H1 (cell line): ENCODE data around the gene NOP9. TPM values are rescaled to one million over a fixed set of nuclear protein-coding genes. Genes with fewer than 3 reads are reported as not detected.

ENCODE experiments used
- CTCF ChIA-PET: fragments of 300-600 bp; sonication (Branson Sonifier 250); formaldehyde crosslinking; loops from one replicate; lab custom pipeline; 2021; ENCODE audit not compliant: partially characterized antibody; lab: Charles Lee
- POLR2A ChIA-PET: fragments of 300-600 bp; sonication (Branson Sonifier 250); formaldehyde crosslinking; loops from one replicate; lab custom pipeline; 2021; ENCODE audit warnings: inconsistent platforms; ENCODE audit not compliant: partially characterized antibody; lab: Charles Lee
- DNase-seq, 2 experiments: peaks; one replicate each; pipeline versions ENCODE4 v3.0.0 to v3.0.0-alpha.2; 2010 to 2022; ENCODE audit warnings: low spot score in 2 of 2, low read depth in 1 of 2, mixed read lengths in 1 of 2
- FAIRE-seq: peaks from 2 replicates; lab custom pipeline; 2011; peaks lifted over from hg19 to GRCh38; lab: Jason Lieb, UNC
- H2AFZ ChIP-seq: 2 replicates; pipeline ENCODE4 v1.8.1; 2012; ENCODE audit warnings: low read length, inconsistent platforms
- H2AK5ac ChIP-seq: 2 replicates; pipeline ENCODE4 v1.6.1; 2013; ENCODE audit warnings: low read depth, low read length
- H2BK120ac ChIP-seq: replicated peaks from 2 replicates; pipeline ENCODE3; 2013; ENCODE audit warnings: low read depth, low read length, inconsistent platforms
- H2BK12ac ChIP-seq: 2 replicates; pipeline ENCODE4 v1.6.1; 2013; ENCODE audit warnings: low read depth, low read length
- H2BK15ac ChIP-seq: 2 replicates; pipeline ENCODE4 v1.6.1; 2013; ENCODE audit warnings: low read length
- H2BK20ac ChIP-seq: 2 replicates; pipeline ENCODE4 v1.6.1; 2013; ENCODE audit warnings: low read length
- H2BK5ac ChIP-seq: 2 replicates; pipeline ENCODE4 v1.6.1; 2013; ENCODE audit warnings: low read depth, low read length
- H3K14ac ChIP-seq: 2 replicates; pipeline ENCODE4 v1.6.1; 2013; ENCODE audit warnings: inconsistent platforms; ENCODE audit not compliant: insufficient read length
- H3K18ac ChIP-seq: 2 replicates; pipeline ENCODE4 v1.6.1; 2013; ENCODE audit warnings: low read length; ENCODE audit errors: extremely low read depth
- H3K23ac ChIP-seq: 2 replicates; pipeline ENCODE4 v1.6.1; 2013; ENCODE audit warnings: inconsistent platforms; ENCODE audit not compliant: insufficient read length
- H3K23me2 ChIP-seq: 2 replicates; pipeline ENCODE4 v1.6.1; 2013; ENCODE audit warnings: low read depth, low read length
- H3K27ac ChIP-seq: 2 replicates; pipeline ENCODE4 v1.6.1; 2011; ENCODE audit warnings: low read depth, low read length, inconsistent platforms
- H3K27me3 ChIP-seq, 4 experiments: replicated peaks in 1 of 4; 1 replicate in 1 of 4; 2 replicates in 3 of 4; pipeline versions ENCODE4 v1.6.1 to v1.8.1; 2011 to 2013; ENCODE audit warnings: low read length in 3 of 4, mild to moderate bottlenecking in 3 of 4, inconsistent platforms in 2 of 4, mixed read lengths in 2 of 4, moderate library complexity in 1 of 4; ENCODE audit not compliant: control insufficient read depth in 3 of 4, insufficient read depth in 3 of 4; ENCODE audit errors: extremely low read depth in 1 of 4
- H3K36me3 ChIP-seq, 4 experiments: 2 replicates each; pipeline versions ENCODE4 v1.6.1 to v1.8.1; 2011 to 2013; ENCODE audit warnings: mild to moderate bottlenecking in 4 of 4, low read length in 3 of 4, moderate library complexity in 2 of 4, control low read depth in 1 of 4, inconsistent platforms in 1 of 4; ENCODE audit not compliant: insufficient read depth in 4 of 4, control insufficient read depth in 2 of 4
- H3K4ac ChIP-seq: replicated peaks from 2 replicates; pipeline ENCODE3; 2013; ENCODE audit warnings: low read length, low read depth, mixed read lengths, inconsistent platforms; ENCODE audit not compliant: insufficient read length
- H3K4me1 ChIP-seq, 4 experiments: replicated peaks in 1 of 4; 1 replicate in 1 of 4; 2 replicates in 3 of 4; pipeline versions ENCODE4 v1.6.1 to v1.8.1; 2011 to 2013; ENCODE audit warnings: low read length in 3 of 4, inconsistent platforms in 2 of 4, mixed read lengths in 1 of 4; ENCODE audit not compliant: insufficient read depth in 4 of 4, control insufficient read depth in 3 of 4
- H3K4me2 ChIP-seq, 2 experiments: 2 replicates each; pipeline versions ENCODE4 v1.6.1 to v1.8.1; 2011 to 2013; ENCODE audit warnings: low read depth in 2 of 2, low read length in 2 of 2, control low read depth in 1 of 2, inconsistent platforms in 1 of 2, mild to moderate bottlenecking in 1 of 2; ENCODE audit not compliant: insufficient read depth in 1 of 2
- H3K4me3 ChIP-seq, 4 experiments: fragments of 200-600, 300-600 bp in 1 of 4; sonication (generic), shearing (Covaris generic), sonication (Bioruptor Twin) in 1 of 4; 2 replicates each; pipeline versions ENCODE4 v1.5.1 to v1.8.1; 2011 to 2016; ENCODE audit warnings: low read length in 4 of 4, low read depth in 3 of 4, control low read depth in 2 of 4, inconsistent platforms in 2 of 4, mild to moderate bottlenecking in 2 of 4, mixed read lengths in 1 of 4, moderate library complexity in 1 of 4; ENCODE audit not compliant: insufficient read depth in 2 of 4; ENCODE audit errors: extremely low read depth in 1 of 4
- H3K56ac ChIP-seq: replicated peaks from 2 replicates; pipeline ENCODE3; 2013; ENCODE audit warnings: low read depth, mild to moderate bottlenecking, mixed read lengths, low read length, inconsistent platforms; ENCODE audit not compliant: insufficient read length
- H3K79me1 ChIP-seq: 2 replicates; pipeline ENCODE4 v1.6.1; 2013; ENCODE audit warnings: low read depth, low read length, control low read depth
- H3K79me2 ChIP-seq, 2 experiments: 2 replicates each; pipeline versions ENCODE4 v1.6.1 to v1.8.1; 2012 to 2013; ENCODE audit warnings: low read length in 2 of 2, mild to moderate bottlenecking in 2 of 2, inconsistent platforms in 1 of 2; ENCODE audit not compliant: insufficient read depth in 2 of 2, control insufficient read depth in 1 of 2
- H3K9ac ChIP-seq, 4 experiments: replicated peaks in 1 of 4; 1 replicate in 1 of 4; 2 replicates in 3 of 4; pipeline versions ENCODE4 v1.6.1 to v1.8.1; 2011 to 2013; ENCODE audit warnings: low read depth in 3 of 4, low read length in 3 of 4, control low read depth in 2 of 4, mild to moderate bottlenecking in 2 of 4, moderate library complexity in 2 of 4, inconsistent platforms in 1 of 4; ENCODE audit errors: extremely low read depth in 1 of 4
- H3K9me3 ChIP-seq, 2 experiments: 2 replicates each; pipeline versions ENCODE4 v1.6.1 to v1.8.1; 2012 to 2013; ENCODE audit warnings: mild to moderate bottlenecking in 2 of 2, moderate library complexity in 2 of 2, control low read depth in 1 of 2, inconsistent platforms in 1 of 2, low read depth in 1 of 2, low read length in 1 of 2, mixed read lengths in 1 of 2; ENCODE audit not compliant: insufficient read depth in 2 of 2
- H4K20me1 ChIP-seq, 2 experiments: replicated peaks in 1 of 2; 2 replicates each; pipeline versions ENCODE3 to v1.8.1; 2011 to 2013; ENCODE audit warnings: inconsistent platforms in 2 of 2, low read length in 2 of 2, mild to moderate bottlenecking in 1 of 2; ENCODE audit not compliant: insufficient read depth in 2 of 2, control insufficient read depth in 1 of 2
- H4K5ac ChIP-seq: 2 replicates; pipeline ENCODE4 v1.6.1; 2013; ENCODE audit warnings: low read length, low read depth, mixed read lengths, inconsistent platforms; ENCODE audit not compliant: insufficient read length
- H4K8ac ChIP-seq: 2 replicates; pipeline ENCODE4 v1.8.0; 2013; ENCODE audit warnings: mild to moderate bottlenecking, moderate library complexity, low read length, inconsistent platforms; ENCODE audit not compliant: insufficient read depth; ENCODE audit errors: extremely low read depth
- H4K91ac ChIP-seq: replicated peaks from 2 replicates; pipeline ENCODE3; 2013; ENCODE audit warnings: low read length, mixed read lengths, inconsistent platforms; ENCODE audit not compliant: insufficient read length
- MAFK ChIP-seq: IDR thresholded peaks from 2 replicates; pipeline ENCODE4 v1.6.1; 2012; ENCODE audit warnings: low read depth, mild to moderate bottlenecking, improper control_type of control experiment, low read length
- SP1 ChIP-seq: IDR thresholded peaks from 2 replicates; pipeline ENCODE4 v1.6.1; 2011; ENCODE audit warnings: low read depth, low read length
- TEAD4 ChIP-seq: IDR thresholded peaks from 2 replicates; pipeline ENCODE4 v1.6.1; 2012; ENCODE audit warnings: low read depth, low read length, inconsistent platforms, mixed read lengths
- WGBS, 2 experiments: shearing (Covaris generic) in 1 of 2; methylation state at CpG; one replicate each; pipeline versions ENCODE4 v1.1.6 to v1.1.7; 2013 to 2015; ENCODE audit warnings: low lambda C conversion rate in 2 of 2, mixed read lengths in 2 of 2, inconsistent platforms in 1 of 2, low coverage in 1 of 2, missing lambda C conversion rate in 1 of 2; ENCODE audit not compliant: insufficient replicate concordance in 2 of 2, insufficient coverage in 1 of 2, insufficient read length in 1 of 2; ENCODE audit errors: extremely low coverage in 1 of 2, missing lambda C conversion rate in 1 of 2; 5-methylcytosine and 5-hydroxymethylcytosine counted together
- polyA plus RNA-seq, 7 experiments: library from polyadenylated mRNA; depleted of rRNA in 3 of 7; stranded (reverse) in 5 of 7; unstranded in 2 of 7; fragments of >200 nt in 5 of 7; fragments of 200-250 nt in 2 of 7; gene quantifications; 1 replicate in 5 of 7; 2 replicates in 1 of 7; 4 replicates in 1 of 7; pipeline versions ENCODE4 v1.2.1 to v1.2.3, GENCODE V29; 2011 to 2013; ENCODE audit warnings: missing spikeins in 2 of 7, mixed read lengths in 2 of 7
- total RNA-seq: library from RNA; stranded (reverse); fragmentation: NEBNext Ultra II Directional; extraction: Animal tissue kit (Norgen Biotek cat#: 25700); gene quantifications from 2 replicates; pipeline ENCODE4 v1.2.1, GENCODE V29; 2021

Gene NOP9
- total and polyA plus RNA-seq, 2 of the 8 experiments (the other 6 are each of a cell fraction or from before 2014, with no cell fraction given): 17.8 to 34.8 TPM

GRCh38 chr14:24323341-24323740 is 23.7 kb downstream of the NOP9 start:
- no peaks in the 10 kb centered on the region; the same call in 1 of the 2 replicates for H3K23me2 ChIP-seq
- H2BK15ac ChIP-seq: no peak overlapping the region
- WGBS, 2 experiments: 73% methylated on average over 3 of the region's 3 CpGs; no CpG with 5 or more reads in 1 of the 2 experiments
- H3K36me3 ChIP-seq: no peaks in the 10 kb centered on the region
- H2BK12ac ChIP-seq: 0 out of 2 replicates have a peak overlapping the region, but pooled peaks have one; percentile 17
- H2BK20ac ChIP-seq: no peak overlapping the region
- no peak overlapping the region for H4K5ac ChIP-seq
- H2AK5ac ChIP-seq: no peak overlapping the region
- H3K4ac ChIP-seq: no peak overlapping the region
- no peak for DNase-seq
- no peak for TF ChIP-seq TEAD4
- TF ChIP-seq SP1: no peak
- TF ChIP-seq MAFK: no peak
- H3K4me3 ChIP-seq: no peak overlapping the region
- H2BK120ac ChIP-seq: no peak overlapping the region
- H3K27me3 ChIP-seq: peaks cover 0 to 30% (median 17%) of the 10 kb centered on the region in 4 experiments; a peak in 6 of 7 replicates
- H3K79me2 ChIP-seq: no peaks in the 10 kb centered on the region
- no peak overlapping the region for H3K14ac ChIP-seq
- H4K20me1 ChIP-seq: no peaks in the 10 kb centered on the region
- FAIRE-seq: no peak
- no peak overlapping the region for H4K8ac ChIP-seq
- no peak overlapping the region for H3K18ac ChIP-seq
- no peak overlapping the region for H2BK5ac ChIP-seq
- no peaks in the 10 kb centered on the region for H3K9me3 ChIP-seq
- no peak overlapping the region for H3K9ac ChIP-seq
- H2AFZ ChIP-seq: no peak overlapping the region
- POLR2A ChIA-PET: interaction anchor here (0.6 to 1.1 kb wide), 2 partner anchors 12 to 85 kb away, joined by 3 read pairs; partner anchors contain the start of gene ADCY4
- no peak overlapping the region for H4K91ac ChIP-seq
- H3K4me2 ChIP-seq: no peak overlapping the region
- no peak overlapping the region for H3K56ac ChIP-seq
- CTCF ChIA-PET: interaction anchor here (1.1 to 27.8 kb wide), 8 partner anchors 9 to 104 kb away, joined by 3 to 664 read pairs (median 5); partner anchors contain the start of genes CBLN3, CIDEB, KHNYN and TINF2
- no peaks in the 10 kb centered on the region for H3K4me1 ChIP-seq
- H3K79me1 ChIP-seq: no peaks in the 10 kb centered on the region
- H3K27ac ChIP-seq: no peak overlapping the region
- no peak overlapping the region for H3K23ac ChIP-seq
